ENCODE results near the gene PCP4L1. TPM values are rescaled to one million over a fixed set of nuclear protein-coding genes. Genes with fewer than 3 reads are reported as not detected.

Gene PCP4L1
- total RNA-seq, 1 experiment from 2014 or later = not detected

- peaks cover 3% of the 10 kb centered on the region; the same call in 1 of the 2 replicates for H3F3A ChIP-seq (ENCODE audit: insufficient read depth, low read depth)
- BruUV-seq (replicated peaks) = no TSS peak
- H3K4me1 ChIP-seq (replicated peaks; ENCODE audit: insufficient read depth) = peaks cover 16% of the 10 kb centered on the region
- no peak overlapping the region for H3K27ac ChIP-seq
- H3K27me3 ChIP-seq (ENCODE audit: insufficient read depth, low read depth) = no peaks in the 10 kb centered on the region
- intact Hi-C loops (cut with micrococcal nuclease; ENCODE audit: unreplicated experiment) = loop anchor here (10.0 kb wide), 1 partner anchor 535 kb away; the partner anchor contains the start of gene ATF6
- no peak overlapping the region for H3K4me3 ChIP-seq
- no peak for DNase-seq
- H3K79me2 ChIP-seq (ENCODE audit: low read depth) = no peaks in the 10 kb centered on the region
- H3K9me3 ChIP-seq (ENCODE audit: insufficient read depth, low read depth) = no peaks in the 10 kb centered on the region
- no peaks in the 10 kb centered on the region; the same call in 1 of the 2 replicates for H4K20me1 ChIP-seq (ENCODE audit: insufficient read depth)
- H2AFZ ChIP-seq = no peak overlapping the region
- H3K36me3 ChIP-seq (ENCODE audit: low read depth) = no peaks in the 10 kb centered on the region
- ChIA-PET CTCF (interaction anchor here (0.5 to 0.7 kb wide), 2 partner anchors 11 to 1121 kb away, joined by 3 to 5 read pairs; no protein-coding TSS in a partner anchor), POLR2A (ENCODE audit: unreplicated experiment) (interaction anchor here (0.6 kb wide), 1 partner anchor 728 kb away, joined by 3 read pairs; no protein-coding TSS in a partner anchor)
- no peak; the same call in 1 of the 2 replicates for TF ChIP-seq CTCF (conservative IDR thresholded peaks at IDR 0.05)
- no peak for TF ChIP-seq EZH2 (IDR thresholded peaks at IDR 0.05; ENCODE audit: low read depth)
- H3K9me2 ChIP-seq (ENCODE audit: insufficient read depth) = no peaks in the 10 kb centered on the region
- no peak overlapping the region for H3K4me2 ChIP-seq
These were observed 28.6 kb upstream of the PCP4L1 start for GRCh38 chr1:161229896-161230295.

- no TSS peak for BruUV-seq (replicated peaks)
- ChIA-PET CTCF (interaction anchor here (0.5 to 0.6 kb wide), 2 partner anchors 10 to 152 kb away, joined by 3 to 5 read pairs; no protein-coding TSS in a partner anchor), POLR2A (ENCODE audit: unreplicated experiment) (no interaction called here)
- no peaks in the 10 kb centered on the region for H3K9me2 ChIP-seq (ENCODE audit: insufficient read depth)
- H2AFZ ChIP-seq = no peak overlapping the region
- no peaks in the 10 kb centered on the region for H3F3A ChIP-seq (ENCODE audit: insufficient read depth, low read depth)
- no peak overlapping the region for H3K27ac ChIP-seq
- no peaks in the 10 kb centered on the region; the same call in 1 of the 2 replicates for H4K20me1 ChIP-seq (ENCODE audit: insufficient read depth)
- H3K79me2 ChIP-seq (ENCODE audit: low read depth) = no peaks in the 10 kb centered on the region
- no peak overlapping the region for H3K4me2 ChIP-seq
- intact Hi-C loops (cut with micrococcal nuclease; ENCODE audit: unreplicated experiment) = no loop called here
- TF ChIP-seq CTCF (conservative IDR thresholded peaks at IDR 0.05) (no peak), EZH2 (IDR thresholded peaks at IDR 0.05; ENCODE audit: low read depth) (no peak)
- H3K27me3 ChIP-seq (ENCODE audit: insufficient read depth, low read depth) = no peaks in the 10 kb centered on the region
- no peak for DNase-seq
- peaks cover 16% of the 10 kb centered on the region for H3K4me1 ChIP-seq (replicated peaks; ENCODE audit: insufficient read depth)
- no peaks in the 10 kb centered on the region for H3K36me3 ChIP-seq (ENCODE audit: low read depth)
- H3K4me3 ChIP-seq = no peak overlapping the region
- H3K9me3 ChIP-seq (ENCODE audit: insufficient read depth, low read depth) = no peaks in the 10 kb centered on the region
These were observed 27.8 kb upstream of the PCP4L1 start for GRCh38 chr1:161230762-161231161.

GRCh38 chr1:161233102-161233501 lies 25.4 kb upstream of the PCP4L1 start:
- Histone ChIP-seq H3K9me2 (ENCODE audit: insufficient read depth) (no peaks in the 10 kb centered on the region), H4K20me1 (ENCODE audit: insufficient read depth) (no peaks in the 10 kb centered on the region; the same call in 1 of the 2 replicates), H3K27ac (no peak overlapping the region), H3K4me2 (no peak overlapping the region), H3K27me3 (ENCODE audit: insufficient read depth, low read depth) (no peaks in the 10 kb centered on the region), H3K9me3 (ENCODE audit: insufficient read depth, low read depth) (no peaks in the 10 kb centered on the region), H3K79me2 (ENCODE audit: low read depth) (no peaks in the 10 kb centered on the region), H3K36me3 (ENCODE audit: low read depth) (no peaks in the 10 kb centered on the region), H3K4me1 (replicated peaks; ENCODE audit: insufficient read depth) (0 out of 2 replicates have a peak, but pooled peaks cover 5% of the 10 kb centered on the region), H3K4me3 (no peak overlapping the region), H3F3A (ENCODE audit: insufficient read depth, low read depth) (no peaks in the 10 kb centered on the region), H2AFZ (no peak overlapping the region)
- intact Hi-C loops (cut with micrococcal nuclease; ENCODE audit: unreplicated experiment) = no loop called here
- TF ChIP-seq CTCF (conservative IDR thresholded peaks at IDR 0.05) (no peak), EZH2 (IDR thresholded peaks at IDR 0.05; ENCODE audit: low read depth) (no peak)
- ChIA-PET POLR2A (ENCODE audit: unreplicated experiment) (no interaction called here), CTCF (no interaction called here)
- BruUV-seq (replicated peaks) = no TSS peak
- DNase-seq = no peak

Measured in PC-9 (cell line).